Measurements from ENCODE around the gene MMP10.

MMP10 gene

DNA sequence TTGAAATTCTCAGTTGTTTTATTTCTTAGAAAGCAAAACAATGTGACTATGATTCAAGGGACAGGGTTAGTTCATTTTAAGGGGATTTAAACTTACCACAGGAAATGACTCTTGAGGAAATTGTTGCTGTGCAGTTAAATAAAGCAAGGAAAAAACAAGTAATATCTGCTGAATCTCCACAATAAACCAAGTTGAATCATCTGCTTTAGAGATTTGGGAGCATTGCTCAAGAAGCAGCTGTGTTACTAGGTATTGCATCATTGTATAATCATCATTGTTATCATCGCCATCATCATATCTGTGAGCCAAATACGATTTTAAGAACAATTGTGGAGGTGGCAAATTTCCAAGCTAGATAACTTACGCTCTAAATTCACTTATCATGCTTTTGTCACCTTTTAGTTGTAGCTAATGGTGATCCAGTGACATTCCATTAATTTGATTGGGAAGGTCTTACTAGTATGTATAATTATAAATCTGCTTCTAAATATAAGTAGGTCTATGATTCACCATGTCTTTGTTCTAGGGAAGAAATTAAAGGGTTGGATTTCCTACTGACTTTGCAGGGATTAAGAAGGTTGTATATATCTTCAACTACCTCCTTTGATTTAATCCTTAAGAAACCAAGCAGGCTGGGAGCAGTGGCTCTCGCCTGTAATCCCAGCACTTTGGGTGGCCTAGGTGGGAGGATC lies 19.9 kb downstream of the MMP10 start (continued):
- TF ChIP-seq, protein P1, sequence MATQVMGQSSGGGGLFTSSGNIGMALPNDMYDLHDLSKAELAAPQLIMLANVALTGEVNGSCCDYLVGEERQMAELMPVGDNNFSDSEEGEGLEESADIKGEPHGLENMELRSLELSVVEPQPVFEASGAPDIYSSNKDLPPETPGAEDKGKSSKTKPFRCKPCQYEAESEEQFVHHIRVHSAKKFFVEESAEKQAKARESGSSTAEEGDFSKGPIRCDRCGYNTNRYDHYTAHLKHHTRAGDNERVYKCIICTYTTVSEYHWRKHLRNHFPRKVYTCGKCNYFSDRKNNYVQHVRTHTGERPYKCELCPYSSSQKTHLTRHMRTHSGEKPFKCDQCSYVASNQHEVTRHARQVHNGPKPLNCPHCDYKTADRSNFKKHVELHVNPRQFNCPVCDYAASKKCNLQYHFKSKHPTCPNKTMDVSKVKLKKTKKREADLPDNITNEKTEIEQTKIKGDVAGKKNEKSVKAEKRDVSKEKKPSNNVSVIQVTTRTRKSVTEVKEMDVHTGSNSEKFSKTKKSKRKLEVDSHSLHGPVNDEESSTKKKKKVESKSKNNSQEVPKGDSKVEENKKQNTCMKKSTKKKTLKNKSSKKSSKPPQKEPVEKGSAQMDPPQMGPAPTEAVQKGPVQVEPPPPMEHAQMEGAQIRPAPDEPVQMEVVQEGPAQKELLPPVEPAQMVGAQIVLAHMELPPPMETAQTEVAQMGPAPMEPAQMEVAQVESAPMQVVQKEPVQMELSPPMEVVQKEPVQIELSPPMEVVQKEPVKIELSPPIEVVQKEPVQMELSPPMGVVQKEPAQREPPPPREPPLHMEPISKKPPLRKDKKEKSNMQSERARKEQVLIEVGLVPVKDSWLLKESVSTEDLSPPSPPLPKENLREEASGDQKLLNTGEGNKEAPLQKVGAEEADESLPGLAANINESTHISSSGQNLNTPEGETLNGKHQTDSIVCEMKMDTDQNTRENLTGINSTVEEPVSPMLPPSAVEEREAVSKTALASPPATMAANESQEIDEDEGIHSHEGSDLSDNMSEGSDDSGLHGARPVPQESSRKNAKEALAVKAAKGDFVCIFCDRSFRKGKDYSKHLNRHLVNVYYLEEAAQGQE (tag by site-specific recombination; IDR thresholded peaks at IDR 0.05), result no peak
- TF ChIP-seq ZNF660 (tag by site-specific recombination; IDR thresholded peaks at IDR 0.05), result 0 out of 2 replicates have a peak, but pooled peaks have one; percentile 23
- TF ChIP-seq, protein P2, sequence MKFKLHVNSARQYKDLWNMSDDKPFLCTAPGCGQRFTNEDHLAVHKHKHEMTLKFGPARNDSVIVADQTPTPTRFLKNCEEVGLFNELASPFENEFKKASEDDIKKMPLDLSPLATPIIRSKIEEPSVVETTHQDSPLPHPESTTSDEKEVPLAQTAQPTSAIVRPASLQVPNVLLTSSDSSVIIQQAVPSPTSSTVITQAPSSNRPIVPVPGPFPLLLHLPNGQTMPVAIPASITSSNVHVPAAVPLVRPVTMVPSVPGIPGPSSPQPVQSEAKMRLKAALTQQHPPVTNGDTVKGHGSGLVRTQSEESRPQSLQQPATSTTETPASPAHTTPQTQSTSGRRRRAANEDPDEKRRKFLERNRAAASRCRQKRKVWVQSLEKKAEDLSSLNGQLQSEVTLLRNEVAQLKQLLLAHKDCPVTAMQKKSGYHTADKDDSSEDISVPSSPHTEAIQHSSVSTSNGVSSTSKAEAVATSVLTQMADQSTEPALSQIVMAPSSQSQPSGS (tag by site-specific recombination; IDR thresholded peaks at IDR 0.05; ENCODE audit: low read depth), result 0 out of 2 replicates have a peak, but pooled peaks have one; percentile 13
- TF ChIP-seq ZNF366 (tag by site-specific recombination; conservative IDR thresholded peaks at IDR 0.05), result peak; percentile 81
- peak; percentile 32 for TF ChIP-seq SETDB1 (IDR thresholded peaks at IDR 0.05; ENCODE audit: insufficient read length, low read length)
- TF ChIP-seq PRDM6 (tag by site-specific recombination; IDR thresholded peaks at IDR 0.05), result peak; percentile 37; the same call in 1 of the 2 replicates
- peak; percentile 95 for TF ChIP-seq SP7 (tag by site-specific recombination; IDR thresholded peaks at IDR 0.05)
- no peak for TF ChIP-seq ZNF792 (tag by site-specific recombination; IDR thresholded peaks at IDR 0.05)
- TF ChIP-seq, protein P3, sequence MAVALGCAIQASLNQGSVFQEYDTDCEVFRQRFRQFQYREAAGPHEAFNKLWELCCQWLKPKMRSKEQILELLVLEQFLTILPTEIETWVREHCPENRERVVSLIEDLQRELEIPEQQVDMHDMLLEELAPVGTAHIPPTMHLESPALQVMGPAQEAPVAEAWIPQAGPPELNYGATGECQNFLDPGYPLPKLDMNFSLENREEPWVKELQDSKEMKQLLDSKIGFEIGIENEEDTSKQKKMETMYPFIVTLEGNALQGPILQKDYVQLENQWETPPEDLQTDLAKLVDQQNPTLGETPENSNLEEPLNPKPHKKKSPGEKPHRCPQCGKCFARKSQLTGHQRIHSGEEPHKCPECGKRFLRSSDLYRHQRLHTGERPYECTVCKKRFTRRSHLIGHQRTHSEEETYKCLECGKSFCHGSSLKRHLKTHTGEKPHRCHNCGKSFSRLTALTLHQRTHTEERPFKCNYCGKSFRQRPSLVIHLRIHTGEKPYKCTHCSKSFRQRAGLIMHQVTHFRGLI (tag by site-specific recombination; IDR thresholded peaks at IDR 0.05), result no peak
- TF ChIP-seq, protein P4, sequence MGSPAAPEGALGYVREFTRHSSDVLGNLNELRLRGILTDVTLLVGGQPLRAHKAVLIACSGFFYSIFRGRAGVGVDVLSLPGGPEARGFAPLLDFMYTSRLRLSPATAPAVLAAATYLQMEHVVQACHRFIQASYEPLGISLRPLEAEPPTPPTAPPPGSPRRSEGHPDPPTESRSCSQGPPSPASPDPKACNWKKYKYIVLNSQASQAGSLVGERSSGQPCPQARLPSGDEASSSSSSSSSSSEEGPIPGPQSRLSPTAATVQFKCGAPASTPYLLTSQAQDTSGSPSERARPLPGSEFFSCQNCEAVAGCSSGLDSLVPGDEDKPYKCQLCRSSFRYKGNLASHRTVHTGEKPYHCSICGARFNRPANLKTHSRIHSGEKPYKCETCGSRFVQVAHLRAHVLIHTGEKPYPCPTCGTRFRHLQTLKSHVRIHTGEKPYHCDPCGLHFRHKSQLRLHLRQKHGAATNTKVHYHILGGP (tag by site-specific recombination; IDR thresholded peaks at IDR 0.05), result peak; percentile 95
- TF ChIP-seq SP3 (tag by site-specific recombination; IDR thresholded peaks at IDR 0.05), result peak; percentile 26; the same call in 1 of the 2 replicates
- 0 out of 2 replicates have a peak, but pooled peaks have one; percentile 18 for TF ChIP-seq ZNF692 (tag by site-specific recombination; IDR thresholded peaks at IDR 0.05)
- peak; percentile 49 for TF ChIP-seq ZNF518A (tag by site-specific recombination; conservative IDR thresholded peaks at IDR 0.05; ENCODE audit: low read depth)
